GM12864 (cell line): ENCODE data around the gene TP53BP2.
"Not testable (repeated sequence)": the region's sequence is repeated elsewhere in the genome, so short reads cannot be mapped to it uniquely, and the experiment has no call there.

Source experiments
- DNase-seq: peaks from one replicate; pipeline ENCODE4 v3.0.0-alpha.2; 2011; ENCODE audit warnings: low read depth
- H3K4me3 ChIP-seq: 2 replicates; pipeline ENCODE4 v1.5.1; 2011; ENCODE audit warnings: mild to moderate bottlenecking, low read depth, low read length, control low read depth
- TF ChIP-seq, protein P1 (sequence below): IDR thresholded peaks from 2 replicates; pipeline ENCODE4 v1.5.1; 2011; ENCODE audit warnings: low read depth, mild to moderate bottlenecking, moderate library complexity, low read length, control low read depth, inconsistent platforms; ENCODE audit errors: missing control alignments

The TP53BP2 gene, protein sequence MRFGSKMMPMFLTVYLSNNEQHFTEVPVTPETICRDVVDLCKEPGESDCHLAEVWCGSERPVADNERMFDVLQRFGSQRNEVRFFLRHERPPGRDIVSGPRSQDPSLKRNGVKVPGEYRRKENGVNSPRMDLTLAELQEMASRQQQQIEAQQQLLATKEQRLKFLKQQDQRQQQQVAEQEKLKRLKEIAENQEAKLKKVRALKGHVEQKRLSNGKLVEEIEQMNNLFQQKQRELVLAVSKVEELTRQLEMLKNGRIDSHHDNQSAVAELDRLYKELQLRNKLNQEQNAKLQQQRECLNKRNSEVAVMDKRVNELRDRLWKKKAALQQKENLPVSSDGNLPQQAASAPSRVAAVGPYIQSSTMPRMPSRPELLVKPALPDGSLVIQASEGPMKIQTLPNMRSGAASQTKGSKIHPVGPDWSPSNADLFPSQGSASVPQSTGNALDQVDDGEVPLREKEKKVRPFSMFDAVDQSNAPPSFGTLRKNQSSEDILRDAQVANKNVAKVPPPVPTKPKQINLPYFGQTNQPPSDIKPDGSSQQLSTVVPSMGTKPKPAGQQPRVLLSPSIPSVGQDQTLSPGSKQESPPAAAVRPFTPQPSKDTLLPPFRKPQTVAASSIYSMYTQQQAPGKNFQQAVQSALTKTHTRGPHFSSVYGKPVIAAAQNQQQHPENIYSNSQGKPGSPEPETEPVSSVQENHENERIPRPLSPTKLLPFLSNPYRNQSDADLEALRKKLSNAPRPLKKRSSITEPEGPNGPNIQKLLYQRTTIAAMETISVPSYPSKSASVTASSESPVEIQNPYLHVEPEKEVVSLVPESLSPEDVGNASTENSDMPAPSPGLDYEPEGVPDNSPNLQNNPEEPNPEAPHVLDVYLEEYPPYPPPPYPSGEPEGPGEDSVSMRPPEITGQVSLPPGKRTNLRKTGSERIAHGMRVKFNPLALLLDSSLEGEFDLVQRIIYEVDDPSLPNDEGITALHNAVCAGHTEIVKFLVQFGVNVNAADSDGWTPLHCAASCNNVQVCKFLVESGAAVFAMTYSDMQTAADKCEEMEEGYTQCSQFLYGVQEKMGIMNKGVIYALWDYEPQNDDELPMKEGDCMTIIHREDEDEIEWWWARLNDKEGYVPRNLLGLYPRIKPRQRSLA

DNA sequence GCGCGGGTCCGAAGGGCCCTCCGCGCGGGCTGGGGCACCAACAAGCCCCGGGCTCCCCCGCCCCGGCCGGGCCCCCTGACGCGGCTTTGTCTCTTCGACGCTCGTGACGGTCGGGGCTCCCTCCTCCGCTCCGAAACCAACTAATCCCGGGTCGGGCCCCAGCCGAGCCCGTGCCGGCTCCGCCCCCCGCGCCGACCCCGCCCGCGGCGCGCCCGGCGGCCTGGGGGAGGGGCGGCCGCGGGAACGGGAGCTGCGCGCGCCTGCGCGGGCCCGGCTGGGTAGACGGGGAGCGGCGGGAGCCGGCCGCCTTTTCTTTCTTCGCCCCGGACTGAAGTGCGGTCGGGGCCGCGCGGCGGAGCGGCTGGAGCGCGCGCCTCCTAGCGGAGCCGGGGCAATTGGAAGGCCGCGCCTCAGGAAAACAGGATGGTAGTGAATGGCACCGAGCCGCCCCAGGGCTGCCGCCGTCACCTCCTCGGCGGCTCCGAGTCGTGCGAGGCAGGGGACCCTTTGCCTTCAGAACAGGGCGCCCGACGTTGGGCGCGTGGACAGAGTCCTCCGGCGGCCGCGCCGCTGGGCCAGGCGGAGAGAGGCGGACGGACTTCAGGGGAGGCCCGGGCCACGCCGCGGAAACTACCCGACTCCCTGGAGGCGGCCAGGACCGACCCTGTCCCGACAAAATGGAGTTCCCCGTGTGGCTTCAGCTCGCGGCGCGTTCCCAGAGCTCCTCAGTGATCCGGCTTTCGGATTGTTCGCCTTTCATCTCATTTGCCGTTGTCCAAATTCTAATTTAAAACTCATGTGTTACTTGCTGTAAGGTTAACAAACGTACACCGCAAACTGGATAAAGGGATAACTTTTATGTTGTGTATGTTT lies at the start of gene TP53BP2:
TSS of gene TP53BP2 (minus strand) at position 138 of the 873 bp plus-strand sequence. CDS start 267 bp downstream, outside the sequence.
- peak; percentile 21 for DNase-seq
- TF ChIP-seq, protein P1, sequence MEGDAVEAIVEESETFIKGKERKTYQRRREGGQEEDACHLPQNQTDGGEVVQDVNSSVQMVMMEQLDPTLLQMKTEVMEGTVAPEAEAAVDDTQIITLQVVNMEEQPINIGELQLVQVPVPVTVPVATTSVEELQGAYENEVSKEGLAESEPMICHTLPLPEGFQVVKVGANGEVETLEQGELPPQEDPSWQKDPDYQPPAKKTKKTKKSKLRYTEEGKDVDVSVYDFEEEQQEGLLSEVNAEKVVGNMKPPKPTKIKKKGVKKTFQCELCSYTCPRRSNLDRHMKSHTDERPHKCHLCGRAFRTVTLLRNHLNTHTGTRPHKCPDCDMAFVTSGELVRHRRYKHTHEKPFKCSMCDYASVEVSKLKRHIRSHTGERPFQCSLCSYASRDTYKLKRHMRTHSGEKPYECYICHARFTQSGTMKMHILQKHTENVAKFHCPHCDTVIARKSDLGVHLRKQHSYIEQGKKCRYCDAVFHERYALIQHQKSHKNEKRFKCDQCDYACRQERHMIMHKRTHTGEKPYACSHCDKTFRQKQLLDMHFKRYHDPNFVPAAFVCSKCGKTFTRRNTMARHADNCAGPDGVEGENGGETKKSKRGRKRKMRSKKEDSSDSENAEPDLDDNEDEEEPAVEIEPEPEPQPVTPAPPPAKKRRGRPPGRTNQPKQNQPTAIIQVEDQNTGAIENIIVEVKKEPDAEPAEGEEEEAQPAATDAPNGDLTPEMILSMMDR = peak; percentile 54
- H3K4me3 ChIP-seq = peak within 1 kb of the TSS; percentile 84

GRCh38 chr1:223890494-223890893 lies 44.7 kb upstream of the TP53BP2 start:
- not testable (repeated sequence) for H3K4me3 ChIP-seq, DNase-seq

DNA sequence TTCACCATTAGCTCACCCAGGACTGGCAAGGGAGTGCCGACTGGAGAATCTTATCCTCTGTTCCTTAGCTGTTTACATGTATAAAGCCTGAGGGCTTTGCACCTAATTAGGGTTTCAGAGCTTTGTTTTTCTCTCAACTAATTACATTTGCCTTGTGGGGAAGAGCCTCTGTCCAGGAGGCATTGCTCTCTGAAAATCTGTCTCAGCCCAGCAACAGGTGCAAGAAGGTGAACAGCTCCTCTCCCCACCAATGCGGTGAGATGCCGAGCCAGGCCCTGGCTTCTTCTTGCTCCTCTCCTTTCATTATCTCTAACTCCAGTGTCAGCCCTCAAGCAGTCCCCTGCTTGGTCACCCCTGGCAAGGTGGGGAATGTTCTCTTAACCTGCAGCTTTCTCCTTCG lies 43.6 kb upstream of the TP53BP2 start:
- DNase-seq, H3K4me3 ChIP-seq: not testable (repeated sequence)

GRCh38 chr1:223887747-223888418 lies 42.1 kb upstream of the TP53BP2 start:
- DNase-seq = no peak
- no peak overlapping the region for H3K4me3 ChIP-seq

GRCh38 chr1:223886516-223886921 lies 40.8 kb upstream of the TP53BP2 start:
- DNase-seq = no peak
- TF ChIP-seq, protein P1 = no peak
- no peak overlapping the region for H3K4me3 ChIP-seq

More at GRCh38 chr1:223887747-223888418, 42.1 kb upstream of the TP53BP2 start:
- TF ChIP-seq, protein P1 = no peak

DNA sequence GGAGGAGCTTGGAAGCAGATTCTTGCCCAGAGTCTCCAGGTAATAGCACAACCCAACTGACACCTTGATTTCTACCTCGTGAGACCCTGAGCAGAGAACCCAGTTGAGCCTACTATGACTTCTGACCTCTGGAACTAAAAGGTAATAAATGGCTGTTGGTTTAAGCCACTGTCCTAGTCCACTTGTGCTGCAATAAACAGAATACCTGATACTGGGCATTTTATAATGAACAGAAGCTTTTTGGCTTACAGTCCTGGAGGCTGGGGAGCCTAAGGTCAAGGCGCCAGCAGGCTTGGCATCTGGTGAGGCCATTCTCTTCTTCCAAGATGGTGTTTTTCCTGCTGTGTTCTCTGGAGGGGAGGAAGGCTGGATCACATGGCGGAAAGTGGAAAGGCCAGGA lies 39.9 kb upstream of the TP53BP2 start:
- H3K4me3 ChIP-seq = no peak overlapping the region
- DNase-seq = no peak
- TF ChIP-seq, protein P1 = no peak
